GM12873 (cell line): ENCODE measurements around the gene TSTD2.

Source experiments
- TF ChIP-seq, protein P1 (sequence below): IDR thresholded peaks from 2 replicates; pipeline ENCODE4 v1.5.1; 2012; ENCODE audit warnings: low read depth, mild to moderate bottlenecking, moderate library complexity, low read length, control low read depth; ENCODE audit not compliant: insufficient read depth; ENCODE audit errors: missing control alignments

TSTD2 gene

DNA sequence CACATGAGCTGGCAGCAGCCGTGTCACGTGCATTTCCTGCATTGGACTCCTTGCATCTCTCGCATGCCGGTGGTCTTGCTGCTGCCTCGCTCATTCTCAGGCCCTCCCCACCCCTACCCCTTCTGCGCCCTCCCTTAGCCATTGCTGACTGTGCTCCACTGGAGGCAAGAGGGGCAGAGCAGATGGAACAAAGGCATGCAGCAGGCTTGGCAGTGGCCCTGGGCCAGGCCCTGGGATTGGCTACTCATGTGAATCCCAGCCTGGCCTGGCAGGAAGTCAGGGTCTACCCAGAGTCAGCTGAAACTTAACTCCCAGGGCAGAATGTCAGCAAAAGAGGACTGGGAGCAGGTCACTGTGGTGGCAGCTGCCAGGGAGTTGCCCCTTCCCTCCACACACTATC lies 62.3 kb downstream of the TSTD2 start:
- TF ChIP-seq, protein P1, sequence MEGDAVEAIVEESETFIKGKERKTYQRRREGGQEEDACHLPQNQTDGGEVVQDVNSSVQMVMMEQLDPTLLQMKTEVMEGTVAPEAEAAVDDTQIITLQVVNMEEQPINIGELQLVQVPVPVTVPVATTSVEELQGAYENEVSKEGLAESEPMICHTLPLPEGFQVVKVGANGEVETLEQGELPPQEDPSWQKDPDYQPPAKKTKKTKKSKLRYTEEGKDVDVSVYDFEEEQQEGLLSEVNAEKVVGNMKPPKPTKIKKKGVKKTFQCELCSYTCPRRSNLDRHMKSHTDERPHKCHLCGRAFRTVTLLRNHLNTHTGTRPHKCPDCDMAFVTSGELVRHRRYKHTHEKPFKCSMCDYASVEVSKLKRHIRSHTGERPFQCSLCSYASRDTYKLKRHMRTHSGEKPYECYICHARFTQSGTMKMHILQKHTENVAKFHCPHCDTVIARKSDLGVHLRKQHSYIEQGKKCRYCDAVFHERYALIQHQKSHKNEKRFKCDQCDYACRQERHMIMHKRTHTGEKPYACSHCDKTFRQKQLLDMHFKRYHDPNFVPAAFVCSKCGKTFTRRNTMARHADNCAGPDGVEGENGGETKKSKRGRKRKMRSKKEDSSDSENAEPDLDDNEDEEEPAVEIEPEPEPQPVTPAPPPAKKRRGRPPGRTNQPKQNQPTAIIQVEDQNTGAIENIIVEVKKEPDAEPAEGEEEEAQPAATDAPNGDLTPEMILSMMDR: no peak

DNA sequence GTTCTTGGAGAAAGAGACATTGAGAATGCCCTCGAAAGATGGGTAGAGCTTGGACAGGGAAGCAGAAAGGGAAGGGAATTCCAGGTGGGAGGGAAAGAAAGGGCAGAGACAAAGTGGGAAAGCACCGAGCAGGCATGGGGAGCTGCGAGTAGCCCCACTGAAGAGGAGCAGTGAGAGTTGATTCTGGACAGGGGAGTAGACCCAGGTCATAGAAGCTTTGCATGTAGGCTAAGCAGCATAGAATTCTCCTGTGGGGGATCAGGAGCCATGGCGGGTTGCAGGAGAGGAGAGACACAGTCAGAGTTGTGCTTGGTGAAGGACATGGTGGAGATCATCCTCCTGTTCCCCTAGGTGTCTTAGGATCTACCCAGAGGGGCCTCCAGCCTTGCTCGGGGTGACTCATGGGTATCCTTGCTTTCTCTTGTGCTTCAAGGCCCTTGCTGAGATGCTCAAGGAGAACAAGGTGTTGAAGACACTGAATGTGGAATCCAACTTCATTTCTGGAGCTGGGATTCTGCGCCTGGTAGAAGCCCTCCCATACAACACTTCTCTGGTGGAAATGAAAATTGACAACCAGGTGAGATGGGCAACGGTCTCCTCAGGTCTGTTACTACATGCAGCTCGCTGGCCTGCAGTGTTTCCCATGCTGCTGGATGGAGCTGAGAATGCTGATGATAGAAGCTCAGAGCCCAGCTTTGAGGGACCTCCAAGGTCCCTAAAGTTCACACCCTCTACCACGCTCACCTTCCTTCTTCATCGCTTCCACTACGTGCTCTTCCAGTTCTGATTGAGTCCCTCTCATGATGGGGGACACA lies 64.5 kb downstream of the TSTD2 start:
- TF ChIP-seq, protein P1: no peak

DNA sequence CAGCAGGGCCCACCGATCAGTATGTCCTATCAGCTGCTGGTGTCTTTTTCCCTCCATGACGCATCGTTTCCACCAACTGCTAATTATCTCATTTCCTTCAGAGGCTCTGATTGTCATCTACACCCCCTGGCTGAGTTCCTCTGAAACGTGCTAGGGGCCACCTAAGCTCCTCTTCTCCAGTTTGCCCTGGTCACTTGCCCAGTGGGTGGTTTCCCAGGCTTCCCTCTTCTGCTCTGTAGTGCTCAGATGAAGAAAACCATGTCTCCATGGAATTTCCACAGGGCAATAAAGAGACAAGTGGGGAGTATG lies 65.3 kb downstream of the TSTD2 start:
- TF ChIP-seq, protein P1: no peak

DNA sequence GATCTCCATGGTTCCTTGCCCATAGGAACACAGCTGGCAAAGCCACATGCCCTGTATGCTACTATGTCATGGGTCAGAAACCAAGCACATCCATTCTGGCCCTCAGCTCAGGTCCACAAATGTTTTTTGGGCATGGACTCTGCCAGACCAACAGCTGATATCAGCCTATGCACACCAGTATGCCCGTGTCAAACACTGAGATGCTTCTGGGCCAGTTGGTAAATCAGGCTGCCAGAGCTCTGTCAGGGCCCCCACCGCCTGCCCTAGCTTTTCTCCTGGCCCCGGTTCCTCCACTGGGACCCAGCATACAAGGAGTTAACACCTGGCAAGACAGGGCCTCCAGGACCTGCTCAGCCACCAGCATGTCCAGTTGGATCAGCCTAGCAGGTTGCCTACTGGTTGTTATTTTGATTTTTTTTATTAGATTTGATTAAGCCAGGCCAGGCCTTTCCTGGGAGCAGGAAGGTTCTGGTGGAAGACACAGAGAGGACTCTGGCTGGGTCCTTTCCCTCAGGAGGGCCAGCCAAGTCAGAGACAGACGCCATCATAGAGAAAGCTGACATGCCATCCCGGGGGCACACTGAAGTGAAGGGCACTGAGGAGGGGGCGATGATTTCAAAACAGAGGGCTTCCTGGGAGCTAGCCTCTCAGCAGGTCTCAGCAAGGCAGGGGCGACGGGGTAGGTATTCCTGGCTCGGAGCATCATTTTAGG lies 65.8 kb downstream of the TSTD2 start:
- TF ChIP-seq, protein P1: no peak

DNA sequence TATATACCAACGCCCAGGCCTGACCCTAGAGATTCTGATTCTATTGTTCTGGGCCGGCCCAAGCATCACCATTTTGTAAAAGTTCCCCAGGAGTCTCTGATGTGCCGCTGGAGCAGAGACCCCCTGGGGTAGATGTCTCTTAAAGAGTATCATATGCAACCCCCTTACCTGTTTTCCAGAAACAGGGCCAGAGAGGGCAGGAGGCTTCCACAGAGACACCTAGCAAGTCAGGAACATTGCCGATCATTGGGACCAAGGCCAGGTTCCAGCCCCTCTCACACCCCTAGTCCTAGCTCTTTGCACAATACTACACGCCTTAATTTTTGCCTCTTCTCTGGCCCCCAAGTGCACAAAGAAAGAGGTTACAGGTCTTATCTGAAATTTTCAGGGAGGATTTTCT lies 67.9 kb downstream of the TSTD2 start:
- TF ChIP-seq, protein P1: no peak

DNA sequence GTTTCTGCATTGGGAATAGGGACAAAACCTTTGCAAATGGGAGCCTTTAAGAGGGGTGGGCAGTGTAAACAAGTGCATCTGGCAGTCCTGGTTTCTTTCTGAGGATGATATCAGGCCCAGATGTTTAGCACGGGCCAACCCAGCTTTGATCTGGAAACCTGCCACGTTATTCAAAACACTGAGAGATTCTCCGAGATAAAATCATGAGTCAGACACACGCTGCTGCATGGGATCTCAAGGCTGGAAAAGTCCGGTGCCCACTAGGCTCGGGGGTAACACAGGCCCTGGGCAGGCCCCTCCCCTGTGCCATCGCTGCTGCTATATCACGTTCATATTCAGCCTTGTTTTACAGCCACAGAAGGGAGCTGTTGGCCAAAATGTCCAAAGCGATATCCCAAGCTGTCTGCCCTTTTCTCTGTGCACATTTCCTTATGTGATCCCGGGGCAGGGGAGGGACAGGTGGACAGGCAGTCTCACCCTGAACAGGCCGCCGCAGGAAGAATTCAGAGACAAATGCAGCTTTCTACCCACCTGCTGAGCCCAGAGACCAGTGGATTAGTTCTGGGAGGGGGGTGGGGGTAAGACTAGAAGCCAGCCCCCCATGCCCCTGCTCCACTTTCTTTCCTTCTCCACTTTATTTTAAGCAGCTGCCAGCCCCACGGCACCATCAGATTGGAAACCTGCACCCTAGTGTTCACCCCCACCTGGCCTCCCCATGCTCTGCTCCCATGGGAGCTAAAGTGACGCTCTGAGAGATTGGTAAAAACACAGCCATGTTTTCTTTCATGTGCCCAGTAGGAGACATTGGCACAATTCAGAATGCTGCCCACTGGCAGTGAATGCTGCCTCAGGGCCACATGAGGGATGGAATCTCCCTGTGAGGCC lies 68.6 kb downstream of the TSTD2 start:
- TF ChIP-seq, protein P1: no peak
